Skeletal muscle tissue (tissue), 4 donors: Measurements from ENCODE around the gene RETSAT. TPM values are rescaled to one million over a fixed set of nuclear protein-coding genes. Genes with fewer than 3 reads are reported as not detected.
"Not testable (repeated sequence)": the region's sequence is repeated elsewhere in the genome, so short reads cannot be mapped to it uniquely, and the experiment has no call there.

Experiments used
- H3K27ac ChIP-seq: one replicate; pipeline ENCODE4 v1.7.0; 2013; ENCODE audit warnings: mild to moderate bottlenecking, low read depth, low read length, inconsistent platforms
- H3K27me3 ChIP-seq, 3 donors: one replicate each; pipeline ENCODE4 v1.7.0; 2013; ENCODE audit warnings: low read length in 3 of 3; ENCODE audit not compliant: control insufficient read depth in 3 of 3, insufficient read depth in 3 of 3
- H3K36me3 ChIP-seq, 3 donors: one replicate each; pipeline ENCODE4 v1.7.0; 2013; ENCODE audit warnings: low read length in 3 of 3; ENCODE audit not compliant: control insufficient read depth in 3 of 3, insufficient read depth in 3 of 3
- H3K4me1 ChIP-seq, 3 donors: one replicate each; pipeline ENCODE4 v1.7.0; 2013; ENCODE audit warnings: low read length in 3 of 3, mild to moderate bottlenecking in 3 of 3; ENCODE audit not compliant: control insufficient read depth in 3 of 3, insufficient read depth in 3 of 3
- H3K4me3 ChIP-seq, 3 donors: one replicate each; pipeline ENCODE4 v1.7.0; 2013; ENCODE audit warnings: low read length in 3 of 3
- H3K9ac ChIP-seq, 3 donors: one replicate each; pipeline ENCODE4 v1.7.0; 2013; ENCODE audit warnings: low read length in 3 of 3, mild to moderate bottlenecking in 3 of 3, moderate library complexity in 2 of 3, low read depth in 1 of 3
- H3K9me3 ChIP-seq, 3 donors: one replicate each; pipeline ENCODE4 v1.7.0; 2013; ENCODE audit warnings: low read length in 3 of 3; ENCODE audit not compliant: control insufficient read depth in 3 of 3
- total RNA-seq: library from RNA; depleted of rRNA; stranded (reverse); fragments of >200 nt; gene quantifications from one replicate; pipeline ENCODE4 v1.2.3, GENCODE V29; 2014
- donor health status: Osteomylitis.

RETSAT gene
- total RNA-seq, 1 donor from 2014 or later: 20.9 TPM

DNA sequence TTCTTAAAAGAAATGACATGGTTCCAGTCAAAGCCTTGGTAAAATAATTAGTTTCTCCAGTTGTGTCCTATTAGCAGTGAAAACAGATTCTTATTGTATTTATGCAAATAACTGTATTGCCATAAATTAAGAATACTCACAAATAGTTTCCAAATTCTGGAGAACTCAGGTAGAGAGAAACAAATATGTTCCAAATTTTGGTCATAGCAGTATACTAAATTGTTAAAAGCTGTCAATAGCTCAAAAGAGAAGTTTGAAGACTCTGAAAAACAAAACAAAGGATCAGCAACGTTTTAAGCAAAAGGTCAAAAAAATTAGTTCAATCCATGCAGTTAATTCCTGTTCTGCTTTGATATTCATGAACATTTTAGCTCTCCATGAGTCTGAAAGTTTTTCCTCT, 25.7 kb upstream of the RETSAT start:
- Histone ChIP-seq H3K9ac (no peak overlapping the region), H3K27ac (no peak overlapping the region), H3K36me3 (peaks cover 24 to 54% (median 39%) of the 10 kb centered on the region in 3 donors), H3K4me3 (no peak overlapping the region), H3K9me3 (no peaks in the 10 kb centered on the region), H3K27me3 (no peaks in the 10 kb centered on the region), H3K4me1 (no peaks in the 10 kb centered on the region)

GRCh38 chr2:85378257-85378656, 23.9 kb upstream of the RETSAT start:
- H3K4me3 ChIP-seq: no peak overlapping the region
- H3K27me3 ChIP-seq: no peaks in the 10 kb centered on the region
- H3K4me1 ChIP-seq: no peaks in the 10 kb centered on the region
- H3K27ac ChIP-seq: no peak overlapping the region
- H3K9ac ChIP-seq: no peak overlapping the region
- H3K36me3 ChIP-seq: peaks cover 21 to 37% (median 31%) of the 10 kb centered on the region in 3 donors
- H3K9me3 ChIP-seq: no peaks in the 10 kb centered on the region

GRCh38 chr2:85377083-85377482, 22.8 kb upstream of the RETSAT start:
- no peak overlapping the region for H3K27ac ChIP-seq
- no peaks in the 10 kb centered on the region for H3K4me1 ChIP-seq
- H3K36me3 ChIP-seq: peaks cover 22 to 37% (median 31%) of the 10 kb centered on the region in 3 donors
- no peak overlapping the region for H3K9ac ChIP-seq
- no peaks in the 10 kb centered on the region for H3K27me3 ChIP-seq
- no peak overlapping the region for H3K4me3 ChIP-seq
- no peaks in the 10 kb centered on the region for H3K9me3 ChIP-seq

DNA sequence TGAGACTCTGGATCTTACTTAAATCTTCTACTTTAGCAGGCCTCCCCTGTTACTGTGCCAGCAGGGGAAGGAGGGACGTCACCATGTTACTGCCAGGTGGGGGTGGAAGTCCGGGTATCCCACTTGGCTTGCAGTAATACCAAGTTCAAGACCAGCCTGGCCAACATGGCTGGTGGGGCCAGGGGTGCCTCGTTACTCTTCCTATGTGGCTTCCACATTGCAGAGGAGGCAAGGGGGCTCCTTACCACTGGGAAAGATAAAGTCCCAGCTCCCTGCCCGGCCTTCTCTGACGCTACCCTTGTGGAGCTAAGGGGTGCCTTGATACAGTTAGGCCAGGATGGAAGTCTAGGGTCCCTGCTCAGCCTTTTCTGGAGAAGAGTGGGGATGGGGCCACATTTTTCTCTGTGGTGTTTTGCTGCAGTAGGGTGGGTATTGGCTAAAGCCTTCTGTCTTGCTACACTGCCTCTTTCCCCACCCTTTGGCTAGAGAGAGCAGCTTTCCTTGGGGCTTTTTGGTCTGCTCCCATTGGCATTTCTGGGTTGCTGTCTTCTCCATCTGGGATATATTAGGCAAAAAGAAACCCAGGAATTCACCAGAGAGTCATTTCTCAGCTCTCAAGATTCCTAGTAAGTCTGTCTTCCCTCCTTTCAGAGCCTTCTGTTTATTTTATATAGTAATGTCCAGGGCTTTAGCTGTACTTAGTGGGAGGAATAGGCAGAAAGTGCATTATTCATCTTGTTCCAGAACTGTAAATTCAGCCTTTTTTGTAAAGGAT, 22.1 kb upstream of the RETSAT start:
- H3K9ac ChIP-seq: no peak overlapping the region
- no peaks in the 10 kb centered on the region for H3K9me3 ChIP-seq
- H3K27me3 ChIP-seq: no peaks in the 10 kb centered on the region
- H3K36me3 ChIP-seq: peaks cover 25 to 37% (median 33%) of the 10 kb centered on the region in 3 donors
- no peak overlapping the region for H3K4me3 ChIP-seq
- no peaks in the 10 kb centered on the region for H3K4me1 ChIP-seq
- H3K27ac ChIP-seq: no peak overlapping the region

DNA sequence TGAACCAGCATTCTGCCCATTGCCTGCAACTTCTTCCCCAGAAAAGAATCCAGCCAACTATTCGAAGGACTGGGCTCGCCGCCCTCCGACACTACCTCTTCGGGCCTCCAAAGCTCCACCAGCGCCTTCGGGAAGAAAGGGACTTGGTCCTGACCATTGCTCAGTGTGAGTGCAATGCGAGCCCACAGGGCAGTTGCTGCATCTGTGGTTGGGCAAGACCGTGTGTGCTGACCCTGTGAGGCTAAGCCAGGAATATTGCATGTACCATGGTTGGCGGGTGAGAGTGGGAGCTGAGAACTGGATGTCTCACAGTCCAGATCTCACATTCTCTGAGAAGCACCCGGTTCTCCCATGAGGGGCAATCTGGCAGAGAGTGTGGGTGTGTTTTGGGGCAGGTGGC, 16.7 kb upstream of the RETSAT start:
- H3K9me3 ChIP-seq: no peaks in the 10 kb centered on the region
- no peak overlapping the region for H3K9ac ChIP-seq
- no peak overlapping the region for H3K27ac ChIP-seq
- peaks cover 24 to 32% (median 26%) of the 10 kb centered on the region in 3 donors for H3K36me3 ChIP-seq
- H3K27me3 ChIP-seq: no peaks in the 10 kb centered on the region
- H3K4me1 ChIP-seq: no peaks in the 10 kb centered on the region
- H3K4me3 ChIP-seq: no peak overlapping the region

GRCh38 chr2:85369500-85369899, 15.2 kb upstream of the RETSAT start:
- peaks cover 24 to 37% (median 26%) of the 10 kb centered on the region in 3 donors for H3K36me3 ChIP-seq
- H3K9me3 ChIP-seq: no peaks in the 10 kb centered on the region
- no peak overlapping the region for H3K9ac ChIP-seq
- no peaks in the 10 kb centered on the region for H3K4me1 ChIP-seq
- no peak overlapping the region for H3K4me3 ChIP-seq
- H3K27me3 ChIP-seq: no peaks in the 10 kb centered on the region
- H3K27ac ChIP-seq: no peak overlapping the region

DNA sequence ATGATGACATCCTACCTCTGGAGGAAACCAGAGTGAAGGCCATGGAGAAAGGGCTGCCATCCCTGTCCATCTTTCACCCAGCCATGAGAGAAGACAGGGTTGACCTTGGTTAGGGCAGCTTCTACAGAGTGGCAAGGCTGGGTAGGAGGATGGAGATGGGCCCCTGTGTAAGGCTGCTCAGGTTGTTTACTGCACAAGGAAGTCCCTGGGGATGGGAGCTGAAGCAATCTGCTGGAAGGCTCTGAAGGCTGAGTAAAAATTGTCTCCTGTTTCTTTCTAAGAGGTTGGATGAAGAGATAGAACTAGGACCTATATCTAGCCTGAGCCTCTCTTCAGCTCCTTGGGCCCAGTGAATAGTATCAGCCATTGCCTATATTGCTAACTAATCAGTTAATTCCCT, 14.6 kb upstream of the RETSAT start:
- Histone ChIP-seq H3K4me3 (no peak overlapping the region), H3K9me3 (no peaks in the 10 kb centered on the region), H3K27ac (no peak overlapping the region), H3K9ac (no peak overlapping the region), H3K36me3 (peaks cover 24 to 37% (median 26%) of the 10 kb centered on the region in 3 donors), H3K27me3 (no peaks in the 10 kb centered on the region), H3K4me1 (no peaks in the 10 kb centered on the region)

- Histone ChIP-seq H3K27ac (no peak overlapping the region), H3K9me3 (no peaks in the 10 kb centered on the region), H3K4me1 (no peaks in the 10 kb centered on the region), H3K36me3 (peaks cover 31 to 50% (median 36%) of the 10 kb centered on the region in 3 donors), H3K9ac (no peak overlapping the region), H3K27me3 (no peaks in the 10 kb centered on the region), H3K4me3 (no peak overlapping the region)
Observed at GRCh38 chr2:85367180-85367579, 12.9 kb upstream of the RETSAT start.

- H3K9ac ChIP-seq, H3K27me3 ChIP-seq, H3K4me1 ChIP-seq, H3K9me3 ChIP-seq, H3K27ac ChIP-seq, H3K4me3 ChIP-seq: not testable (repeated sequence)
- H3K36me3 ChIP-seq: peaks cover 27 to 36% (median 36%) of the 10 kb centered on the region in 3 donors
Observed at GRCh38 chr2:85362653-85363387, 8.5 kb upstream of the RETSAT start.

GRCh38 chr2:85357736-85358135, 3.4 kb upstream of the RETSAT start:
- H3K9ac ChIP-seq: peak overlapping the region in 1 of 3 donors; percentile 25
- peaks cover 30 to 33% (median 30%) of the 10 kb centered on the region in 3 donors for H3K36me3 ChIP-seq
- no peak overlapping the region for H3K27ac ChIP-seq
- no peak overlapping the region for H3K4me3 ChIP-seq
- no peaks in the 10 kb centered on the region for H3K9me3 ChIP-seq
- peaks cover 27 to 38% (median 36%) of the 10 kb centered on the region in 3 donors for H3K4me1 ChIP-seq
- no peaks in the 10 kb centered on the region for H3K27me3 ChIP-seq
